Neural progenitor cell (in vitro differentiated cells): Measurements from ENCODE around the gene UBE2I.
"Not testable (repeated sequence)": the region's sequence is repeated elsewhere in the genome, so short reads cannot be mapped to it uniquely, and the experiment has no call there.

Source experiments
- CTCF ChIP-seq: fragments of 200-600 bp; sonication (generic); IDR thresholded peaks from 2 replicates; pipeline ENCODE4 v1.5.1; 2017; ENCODE audit warnings: antibody characterized with exemption, mild to moderate bottlenecking
- EZH2 ChIP-seq: fragments of 200-600 bp; sonication (generic); IDR thresholded peaks from 2 replicates; pipeline ENCODE4 v1.6.1; 2017; ENCODE audit warnings: antibody characterized with exemption, mild to moderate bottlenecking, moderate library complexity
- EZH2phosphoT487 ChIP-seq: fragments of 200-600 bp; sonication (generic); IDR thresholded peaks from 2 replicates; pipeline ENCODE4 v1.6.1; 2017; ENCODE audit warnings: antibody characterized with exemption

- TF ChIP-seq EZH2, CTCF, EZH2phosphoT487: not testable (repeated sequence)
Observed at GRCh38 chr16:1292208-1292607, 17.2 kb upstream of the UBE2I start.
